Measurements from ENCODE around the gene TNPO3. TPM values are rescaled to one million over a fixed set of nuclear protein-coding genes. Genes with fewer than 3 reads are reported as not detected.

Gene TNPO3
- total RNA-seq, 1 experiment from 2014 or later: 58.5 TPM

DNA sequence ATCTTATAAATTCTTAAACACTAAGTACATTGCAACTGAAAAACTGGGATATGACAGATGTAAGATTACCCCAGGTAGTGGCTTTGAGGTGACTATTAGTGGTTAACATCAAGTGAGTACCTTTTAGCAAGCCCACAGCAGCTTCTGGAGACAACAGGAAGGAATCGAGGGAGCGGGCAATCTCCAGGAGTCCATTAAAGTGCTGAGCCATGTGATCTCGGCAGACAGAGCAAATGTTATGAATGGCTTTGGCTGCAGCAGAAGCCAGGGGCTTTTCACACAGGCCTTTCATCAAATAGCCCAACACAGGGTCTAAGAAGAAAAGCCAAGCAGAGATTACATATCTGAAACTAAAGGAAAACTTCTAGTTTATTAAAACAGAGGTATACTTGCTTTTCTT is 68.3 kb downstream of the TNPO3 start (continued):
- TF ChIP-seq ZNF274 (IDR thresholded peaks at IDR 0.05; ENCODE audit: low read depth, low read length) (no peak), EZH2phosphoT487 (IDR thresholded peaks at IDR 0.05; ENCODE audit: borderline replicate concordance) (no peak), FOSL1 (IDR thresholded peaks at IDR 0.05; ENCODE audit: low read depth) (no peak), EGR1 (IDR thresholded peaks at IDR 0.05; ENCODE audit: low read depth) (no peak), CEBPB (IDR thresholded peaks at IDR 0.05; ENCODE audit: low read depth) (no peak)

DNA sequence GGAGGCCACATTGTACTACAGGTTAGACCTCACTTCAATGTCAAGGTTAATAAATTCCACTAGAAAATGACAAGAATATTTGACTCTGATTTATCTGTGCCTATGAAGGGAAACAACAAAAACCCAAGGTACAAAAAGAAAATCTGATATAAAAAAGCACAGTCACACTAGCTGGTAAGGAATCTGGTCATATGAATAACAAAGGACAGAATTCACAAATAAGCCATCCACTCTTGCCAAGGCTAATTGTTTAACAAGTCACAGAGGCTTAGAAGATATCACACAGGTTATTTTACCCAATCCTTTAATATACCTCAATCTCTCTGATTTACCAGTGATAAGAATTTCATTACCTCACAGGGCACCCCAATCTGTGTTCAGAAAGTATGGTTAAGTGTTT is 69.3 kb downstream of the TNPO3 start:
- TF ChIP-seq REST (IDR thresholded peaks at IDR 0.05; ENCODE audit: low read depth) (no peak), SP1 (IDR thresholded peaks at IDR 0.05; ENCODE audit: low read depth) (no peak), SIN3A (IDR thresholded peaks at IDR 0.05; ENCODE audit: low read depth) (no peak), SRF (IDR thresholded peaks at IDR 0.05; ENCODE audit: low read depth) (no peak), EZH2 (IDR thresholded peaks at IDR 0.05) (no peak), YY1 (IDR thresholded peaks at IDR 0.05; ENCODE audit: extremely low read depth, insufficient replicate concordance, low read depth, low read length) (no peak), TCF7L2 (IDR thresholded peaks at IDR 0.05; ENCODE audit: borderline replicate concordance, extremely low read depth, insufficient read depth, insufficient read length) (no peak), ZFX (IDR thresholded peaks at IDR 0.05) (no peak), JUND (IDR thresholded peaks at IDR 0.05) (no peak), ATF3 (IDR thresholded peaks at IDR 0.05) (no peak), EGR1 (IDR thresholded peaks at IDR 0.05; ENCODE audit: low read depth) (no peak), MAX (IDR thresholded peaks at IDR 0.05) (no peak), EZH2phosphoT487 (IDR thresholded peaks at IDR 0.05; ENCODE audit: borderline replicate concordance) (no peak), POLR2A (IDR thresholded peaks at IDR 0.05; ENCODE audit: borderline replicate concordance, extremely low read depth, insufficient read depth, insufficient read length) (no peak), POLR2AphosphoS5 (IDR thresholded peaks at IDR 0.05; ENCODE audit: low read depth, low read length) (no peak), CTCF (IDR thresholded peaks at IDR 0.05 in 2 of 3, conservative IDR thresholded peaks at IDR 0.05 in 1 of 3; ENCODE audit: borderline replicate concordance in 1 of 3, insufficient read depth in 1 of 3, low read depth in 2 of 3, low read length in 2 of 3) (no peak), ELF1 (IDR thresholded peaks at IDR 0.05; ENCODE audit: borderline replicate concordance, low read depth) (no peak), CBX3 (IDR thresholded peaks at IDR 0.05; ENCODE audit: low read depth) (no peak)
- Histone ChIP-seq H3K36me3 (ENCODE audit: control insufficient read depth in 1 of 2, insufficient read depth in 2 of 2, low read length in 2 of 2) (peaks cover 32 to 34% of the 10 kb centered on the region in 2 experiments), H4K20me1 (ENCODE audit: insufficient read depth) (no peaks in the 10 kb centered on the region), H3K27ac (ENCODE audit: low read depth, low read length) (no peak overlapping the region), H3K27me3 (ENCODE audit: insufficient read depth, low read length) (no peaks in the 10 kb centered on the region), H3K9ac (ENCODE audit: low read length) (no peak overlapping the region), H3K9me2 (ENCODE audit: insufficient read depth) (no peaks in the 10 kb centered on the region), H3K9me3 (ENCODE audit: control insufficient read depth in 1 of 2, insufficient read depth in 1 of 2, low read depth in 1 of 2, low read length in 2 of 2) (no peaks in the 10 kb centered on the region), H2AFZ (ENCODE audit: low read depth, low read length, poor library complexity, severe bottlenecking) (no peak overlapping the region), H3K4me2 (ENCODE audit: low read length) (no peak overlapping the region), H3K4me1 (ENCODE audit: control insufficient read depth in 1 of 2, insufficient read depth in 2 of 2, low read length in 2 of 2) (no peaks in the 10 kb centered on the region), H3K79me2 (ENCODE audit: insufficient read depth, low read length) (no peaks in the 10 kb centered on the region), H3K4me3 (replicated peaks in 1 of 2; ENCODE audit: low read depth in 1 of 2, low read length in 2 of 2) (no peak overlapping the region)
- POLR2A ChIA-PET: no interaction called here
- CTCF ChIA-PET: no interaction called here
- intact Hi-C loops (cut with micrococcal nuclease): no loop called here
- no TSS peak for BruUV-seq (replicated peaks)
- no peak for ATAC-seq
- no peak for DNase-seq (ENCODE audit: low read depth, low spot score)
- RAD21 ChIA-PET (ENCODE audit: low non-redundant PET in 1 of 2, low total read pairs in 2 of 2, uncharacterized antibody in 2 of 2, unreplicated experiment in 2 of 2): no interaction called here
